MM.1S (cell line): ENCODE measurements around the gene DNAH6.

Experiments used
- EZH2 ChIP-seq: fragments of 300-600 bp; sonication (generic); optimal IDR thresholded peaks from 2 replicates; pipeline ENCODE3; 2017; ENCODE audit warnings: low read depth, mild to moderate bottlenecking, antibody characterized with exemption, low read length, mixed read lengths
- TF ChIP-seq, protein P1 (sequence below): fragments of 300-600 bp; sonication (generic); IDR thresholded peaks from 2 replicates; pipeline ENCODE4 v1.5.1; 2016; ENCODE audit warnings: antibody characterized with exemption, low read length, mixed read lengths

GRCh38 chr2:84474176-84474575 lies 42.1 kb upstream of the DNAH6 start:
- TF ChIP-seq, protein P1, sequence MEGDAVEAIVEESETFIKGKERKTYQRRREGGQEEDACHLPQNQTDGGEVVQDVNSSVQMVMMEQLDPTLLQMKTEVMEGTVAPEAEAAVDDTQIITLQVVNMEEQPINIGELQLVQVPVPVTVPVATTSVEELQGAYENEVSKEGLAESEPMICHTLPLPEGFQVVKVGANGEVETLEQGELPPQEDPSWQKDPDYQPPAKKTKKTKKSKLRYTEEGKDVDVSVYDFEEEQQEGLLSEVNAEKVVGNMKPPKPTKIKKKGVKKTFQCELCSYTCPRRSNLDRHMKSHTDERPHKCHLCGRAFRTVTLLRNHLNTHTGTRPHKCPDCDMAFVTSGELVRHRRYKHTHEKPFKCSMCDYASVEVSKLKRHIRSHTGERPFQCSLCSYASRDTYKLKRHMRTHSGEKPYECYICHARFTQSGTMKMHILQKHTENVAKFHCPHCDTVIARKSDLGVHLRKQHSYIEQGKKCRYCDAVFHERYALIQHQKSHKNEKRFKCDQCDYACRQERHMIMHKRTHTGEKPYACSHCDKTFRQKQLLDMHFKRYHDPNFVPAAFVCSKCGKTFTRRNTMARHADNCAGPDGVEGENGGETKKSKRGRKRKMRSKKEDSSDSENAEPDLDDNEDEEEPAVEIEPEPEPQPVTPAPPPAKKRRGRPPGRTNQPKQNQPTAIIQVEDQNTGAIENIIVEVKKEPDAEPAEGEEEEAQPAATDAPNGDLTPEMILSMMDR, result no peak
- no peak for TF ChIP-seq EZH2
